ENCODE results near the gene OR51T1.

DNA sequence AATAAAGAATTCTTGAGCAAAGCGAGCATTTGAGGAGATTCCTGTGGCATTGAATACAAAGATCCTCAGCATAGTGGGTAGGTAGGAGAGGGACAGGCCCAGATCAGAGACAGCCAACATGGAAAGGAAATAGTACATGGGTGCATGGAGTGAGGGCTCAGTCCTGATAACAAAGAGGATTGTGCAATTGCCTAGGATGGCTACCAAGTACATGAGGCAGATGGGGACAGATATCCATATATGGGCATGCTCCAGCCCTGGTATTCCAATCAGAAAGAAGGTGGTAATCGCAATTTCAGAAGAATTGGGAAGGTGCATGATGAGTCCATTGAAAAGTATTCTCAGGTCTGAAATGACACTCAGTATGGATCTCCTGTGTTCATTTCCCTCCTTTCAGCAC lies 8.6 kb downstream of the OR51T1 start:
- TF ChIP-seq, protein P1, sequence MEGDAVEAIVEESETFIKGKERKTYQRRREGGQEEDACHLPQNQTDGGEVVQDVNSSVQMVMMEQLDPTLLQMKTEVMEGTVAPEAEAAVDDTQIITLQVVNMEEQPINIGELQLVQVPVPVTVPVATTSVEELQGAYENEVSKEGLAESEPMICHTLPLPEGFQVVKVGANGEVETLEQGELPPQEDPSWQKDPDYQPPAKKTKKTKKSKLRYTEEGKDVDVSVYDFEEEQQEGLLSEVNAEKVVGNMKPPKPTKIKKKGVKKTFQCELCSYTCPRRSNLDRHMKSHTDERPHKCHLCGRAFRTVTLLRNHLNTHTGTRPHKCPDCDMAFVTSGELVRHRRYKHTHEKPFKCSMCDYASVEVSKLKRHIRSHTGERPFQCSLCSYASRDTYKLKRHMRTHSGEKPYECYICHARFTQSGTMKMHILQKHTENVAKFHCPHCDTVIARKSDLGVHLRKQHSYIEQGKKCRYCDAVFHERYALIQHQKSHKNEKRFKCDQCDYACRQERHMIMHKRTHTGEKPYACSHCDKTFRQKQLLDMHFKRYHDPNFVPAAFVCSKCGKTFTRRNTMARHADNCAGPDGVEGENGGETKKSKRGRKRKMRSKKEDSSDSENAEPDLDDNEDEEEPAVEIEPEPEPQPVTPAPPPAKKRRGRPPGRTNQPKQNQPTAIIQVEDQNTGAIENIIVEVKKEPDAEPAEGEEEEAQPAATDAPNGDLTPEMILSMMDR (IDR thresholded peaks at IDR 0.05) = no peak
- TF ChIP-seq EZH2 (IDR thresholded peaks at IDR 0.05; ENCODE audit: borderline replicate concordance, insufficient read depth, low read depth, low read length, poor library complexity, severe bottlenecking) = no peak

Measured in B cell (primary cell).